ENCODE results near the gene ERBB2.

Gene ERBB2

DNA sequence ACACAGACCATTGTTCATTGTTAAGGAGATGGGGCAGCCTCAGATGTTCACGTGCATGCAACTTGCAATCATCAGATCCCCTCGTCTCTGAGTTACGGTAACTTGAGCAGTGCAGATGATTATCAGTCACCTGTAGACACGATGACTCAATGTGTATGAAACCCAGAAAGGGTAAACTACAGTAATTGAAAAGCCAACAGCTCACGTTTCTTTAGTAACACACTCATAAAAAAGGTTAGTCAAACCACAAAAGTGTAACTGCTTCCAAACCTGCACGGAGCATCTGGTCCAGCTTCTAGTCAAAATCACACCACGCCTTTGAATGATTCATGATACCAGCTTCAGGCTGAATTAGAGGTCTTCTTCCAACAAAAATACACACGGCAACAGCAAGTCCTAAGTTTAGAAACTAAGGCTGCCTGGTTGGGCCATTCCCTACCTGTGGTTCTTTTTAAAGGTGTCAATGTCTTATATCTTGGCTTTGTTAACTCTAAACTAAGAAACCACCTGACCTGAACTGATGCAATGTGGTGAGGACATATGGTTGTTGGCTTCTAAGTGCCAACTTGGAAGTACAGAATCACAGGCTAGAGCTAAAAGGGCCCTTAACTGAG is 70.2 kb downstream of the ERBB2 start:
- DNase-seq, result peak; percentile 74

DNA sequence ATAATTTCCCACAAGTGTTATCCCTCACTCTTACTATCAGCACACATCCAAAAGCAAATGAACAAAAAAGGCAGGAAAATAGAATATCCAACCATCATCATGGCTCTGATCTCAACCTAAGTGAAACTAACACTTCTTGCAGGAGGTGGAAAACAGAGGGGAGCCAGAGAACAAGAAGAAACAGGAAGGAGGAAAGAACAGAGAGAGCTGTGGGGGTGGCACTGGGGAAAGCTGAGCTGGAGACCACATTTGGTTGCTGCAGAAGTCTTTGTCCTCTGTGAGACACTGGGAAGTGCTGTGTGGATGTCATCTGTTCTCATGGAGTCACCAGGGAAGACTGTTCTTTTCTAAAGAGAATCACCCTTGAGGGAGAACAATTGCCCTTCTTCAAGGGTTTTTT is 72.6 kb downstream of the ERBB2 start:
- peak; percentile 36 for DNase-seq

GRCh38 chr17:39772987-39773934 is 73.4 kb downstream of the ERBB2 start:
- no peak for DNase-seq

DNA sequence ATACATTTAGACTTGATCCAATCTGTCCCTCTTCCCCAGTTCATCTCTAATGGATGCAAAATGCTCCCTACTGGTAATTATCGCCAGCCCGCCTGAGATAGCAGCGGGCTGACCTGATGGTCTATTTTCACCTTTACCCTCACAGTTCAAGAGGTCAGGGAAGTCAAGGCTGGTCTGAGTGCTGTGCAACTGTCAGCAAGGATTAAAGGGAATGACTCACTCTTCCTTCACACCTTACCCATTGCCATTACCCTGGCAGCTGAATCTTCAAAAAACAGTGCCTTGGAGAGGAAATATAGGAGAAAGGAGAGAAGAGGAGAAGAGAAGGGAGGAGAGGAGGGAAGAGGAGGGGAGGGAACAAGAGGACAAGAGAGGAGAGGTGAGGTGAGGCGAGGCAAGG is 74.2 kb downstream of the ERBB2 start:
- DNase-seq, result peak; percentile 37

- DNase-seq, result no peak
Observed at GRCh38 chr17:39775031-39775430, 75.2 kb downstream of the ERBB2 start.

DNA sequence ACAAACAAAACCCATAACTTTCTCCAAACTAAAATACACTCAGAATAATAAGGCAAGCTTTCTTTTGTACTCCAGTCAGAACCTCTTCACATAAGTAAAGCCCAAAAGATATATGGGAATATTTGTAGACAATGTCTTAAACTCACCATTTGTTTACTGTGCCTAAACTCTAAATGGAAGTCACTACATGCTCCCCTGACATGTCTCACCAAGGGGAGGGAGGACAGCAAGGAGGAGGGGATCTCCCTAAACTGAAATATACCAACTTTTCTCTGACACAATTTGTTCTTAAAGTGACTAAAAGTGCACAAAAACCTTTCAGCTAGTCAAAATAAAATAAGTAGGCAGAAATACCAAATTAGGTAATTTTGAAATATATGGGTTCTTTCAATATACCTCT is 76.4 kb downstream of the ERBB2 start:
- DNase-seq, result peak; percentile 42

DNA sequence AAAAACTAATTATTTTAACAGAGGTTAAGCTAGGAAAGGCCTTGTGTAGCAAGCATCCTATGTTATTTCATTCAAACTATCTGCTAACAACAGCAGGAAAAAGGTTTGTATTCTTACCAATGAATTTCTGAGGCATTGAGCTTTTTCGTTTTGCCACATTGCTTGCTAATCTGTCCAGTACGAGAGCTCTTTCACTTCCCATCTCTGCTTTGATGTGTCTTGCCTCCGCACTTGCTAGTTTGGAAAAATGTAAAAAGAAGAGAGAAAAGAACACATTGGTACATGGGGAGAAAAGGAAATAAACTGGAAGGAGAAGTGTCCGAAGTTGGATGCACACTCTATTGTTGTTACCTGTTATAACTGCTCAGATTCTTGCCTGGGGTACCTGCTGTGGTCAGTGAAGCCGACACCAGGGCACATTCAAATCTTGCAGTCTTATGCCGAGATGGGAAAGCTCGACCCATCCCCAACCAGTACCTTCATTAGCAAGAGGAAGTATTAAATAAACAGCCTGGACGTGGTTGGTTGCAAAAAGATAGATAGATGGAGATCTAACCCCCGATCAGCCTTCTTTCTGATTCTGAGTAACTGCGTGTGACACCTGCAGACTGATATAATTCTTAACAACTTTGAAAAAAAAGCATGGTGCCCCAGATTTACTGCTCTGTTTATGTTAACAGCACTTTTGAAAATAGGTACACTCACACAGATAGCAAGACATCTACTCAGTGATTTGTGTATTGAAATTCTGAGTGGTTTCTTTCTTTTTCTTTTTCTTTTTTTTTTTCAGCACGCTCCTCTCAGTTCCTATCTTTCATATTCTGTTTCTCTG is 77.9 kb downstream of the ERBB2 start:
- DNase-seq, result peak; percentile 41

All from CD4-positive, alpha-beta T cell treated with Interleukin-17A for 4 hours (primary cell).